BLaER1 treated with 17β-estradiol and CSF1 and Interleukin-3, amounts not matched to agents 10 nM and 100 nM (cell line): ENCODE results near the gene SLC38A2.
"Not testable (repeated sequence)": the region's sequence is repeated elsewhere in the genome, so short reads cannot be mapped to it uniquely, and the experiment has no call there.

Experiments used
- H3K27ac ChIP-seq, 11 experiments: shearing (Covaris generic); formaldehyde crosslinking; 2 replicates each; pipeline ENCODE4 v1.8.1; 2022
- H3K27me3 ChIP-seq, 11 experiments: shearing (Covaris generic); formaldehyde crosslinking; 2 replicates each; pipeline ENCODE4 v1.8.1; 2022
- H3K36me3 ChIP-seq, 11 experiments: shearing (Covaris generic); formaldehyde crosslinking; 2 replicates each; pipeline ENCODE4 v1.8.1; 2022
- H3K4me1 ChIP-seq, 10 experiments: shearing (Covaris generic); formaldehyde crosslinking; 2 replicates each; pipeline ENCODE4 v1.8.1; 2022
- H3K4me2 ChIP-seq, 11 experiments: shearing (Covaris generic); formaldehyde crosslinking; 2 replicates each; pipeline ENCODE4 v1.8.1; 2022
- H3K4me3 ChIP-seq, 10 experiments: shearing (Covaris generic); formaldehyde crosslinking; 2 replicates each; pipeline ENCODE4 v1.8.1; 2022
- H3K9ac ChIP-seq, 11 experiments: shearing (Covaris generic); formaldehyde crosslinking; 2 replicates each; pipeline ENCODE4 v1.8.1; 2022
- H3K9me3 ChIP-seq, 11 experiments: shearing (Covaris generic); formaldehyde crosslinking; replicated peaks in 1 of 11; 2 replicates each; pipeline ENCODE4 v1.8.1; 2022
- H4K20me1 ChIP-seq, 11 experiments: shearing (Covaris generic); formaldehyde crosslinking; 2 replicates each; pipeline ENCODE4 v1.8.1; 2022
- Cebpa-rat ChIP-seq, 11 experiments: shearing (Covaris generic); IDR thresholded peaks; 2 replicates each; pipeline ENCODE4 v1.8.1; 2022

Gene SLC38A2

GRCh38 chr12:46343118-46343852 lies 29.3 kb downstream of the SLC38A2 start:
- no peaks in the 10 kb centered on the region for H3K4me1 ChIP-seq
- no peaks in the 10 kb centered on the region for H3K27me3 ChIP-seq
- no peaks in the 10 kb centered on the region for H3K36me3 ChIP-seq
- no peak overlapping the region for H3K27ac ChIP-seq
- H3K9ac ChIP-seq, result no peak overlapping the region
- no peak overlapping the region for H3K4me3 ChIP-seq
- H4K20me1 ChIP-seq, result no peaks in the 10 kb centered on the region
- H3K9me3 ChIP-seq, result peaks cover 0 to 7% (median 0%) of the 10 kb centered on the region in 11 experiments; a peak in 1 of 22 replicates
- TF ChIP-seq Cebpa-rat (IDR thresholded peaks at IDR 0.05), result no peak
- no peak overlapping the region for H3K4me2 ChIP-seq

- no peaks in the 10 kb centered on the region for H3K27me3 ChIP-seq
- no peak for TF ChIP-seq Cebpa-rat (IDR thresholded peaks at IDR 0.05)
- no peaks in the 10 kb centered on the region for H4K20me1 ChIP-seq
- H3K27ac ChIP-seq, result no peak overlapping the region
- H3K9me3 ChIP-seq, result peaks cover 0 to 7% (median 0%) of the 10 kb centered on the region in 11 experiments; a peak in 1 of 22 replicates
- H3K36me3 ChIP-seq, result no peaks in the 10 kb centered on the region
- H3K4me2 ChIP-seq, result no peak overlapping the region
- no peak overlapping the region for H3K4me3 ChIP-seq
- H3K4me1 ChIP-seq, result no peaks in the 10 kb centered on the region
- no peak overlapping the region for H3K9ac ChIP-seq
These were observed 30.0 kb downstream of the SLC38A2 start for GRCh38 chr12:46342562-46343033.

DNA sequence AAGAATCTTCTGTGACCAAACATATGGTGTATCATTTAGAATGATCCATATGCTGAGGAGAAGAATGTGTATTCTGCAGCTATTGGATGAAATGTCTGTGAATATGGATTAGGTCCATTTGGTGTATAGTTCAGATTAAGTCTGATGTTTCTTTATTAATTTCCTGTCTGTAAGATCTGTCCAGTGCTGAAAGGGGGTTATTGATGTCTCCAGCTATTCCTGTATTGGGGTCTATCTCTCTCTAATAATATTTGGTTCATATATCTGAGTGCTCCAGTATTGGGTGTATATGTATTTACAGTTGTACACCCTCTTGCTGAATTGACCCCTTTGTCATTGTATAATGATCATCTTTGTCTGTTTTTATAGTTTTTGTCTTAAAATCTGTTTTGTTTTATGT lies 33.5 kb downstream of the SLC38A2 start:
- Histone ChIP-seq H3K27me3 (no peaks in the 10 kb centered on the region), H3K9me3 (peaks cover 0 to 7% (median 0%) of the 10 kb centered on the region in 11 experiments; a peak in 2 of 22 replicates), H3K27ac (no peak overlapping the region), H3K4me3 (no peak overlapping the region), H3K4me1 (no peaks in the 10 kb centered on the region), H3K36me3 (no peaks in the 10 kb centered on the region), H3K9ac (no peak overlapping the region), H4K20me1 (no peaks in the 10 kb centered on the region), H3K4me2 (no peak overlapping the region)
- no peak for TF ChIP-seq Cebpa-rat (IDR thresholded peaks at IDR 0.05)

DNA sequence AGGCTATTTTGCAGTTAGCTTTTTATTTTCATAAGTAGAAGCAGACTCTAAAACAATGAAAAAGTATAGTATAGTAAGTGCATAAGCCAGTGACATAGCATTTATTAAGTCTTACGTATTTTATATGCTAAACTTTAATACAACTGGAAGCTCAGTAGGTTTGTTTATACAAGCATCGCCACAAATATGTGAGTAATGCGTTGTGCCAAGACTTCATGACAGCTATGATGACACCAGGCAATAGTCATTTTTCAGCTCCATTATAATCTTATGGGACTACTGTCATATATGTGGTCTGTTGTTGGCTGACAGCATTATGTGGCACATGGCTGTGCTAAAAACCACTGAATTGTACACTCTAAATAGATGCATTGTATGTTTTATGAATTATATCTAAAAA lies 40.3 kb downstream of the SLC38A2 start:
- Histone ChIP-seq H3K9me3 (peaks cover 20 to 47% (median 29%) of the 10 kb centered on the region in 11 experiments), H3K9ac (no peak overlapping the region), H3K4me3 (no peak overlapping the region), H4K20me1 (no peaks in the 10 kb centered on the region), H3K4me2 (no peak overlapping the region), H3K27ac (no peak overlapping the region), H3K4me1 (no peaks in the 10 kb centered on the region), H3K27me3 (no peaks in the 10 kb centered on the region), H3K36me3 (no peaks in the 10 kb centered on the region)
- TF ChIP-seq Cebpa-rat (IDR thresholded peaks at IDR 0.05), result no peak

GRCh38 chr12:46325075-46325474 lies 47.5 kb downstream of the SLC38A2 start:
- not testable (repeated sequence) for H3K4me2 ChIP-seq, H3K27me3 ChIP-seq, H3K27ac ChIP-seq, H3K4me1 ChIP-seq, H4K20me1 ChIP-seq, H3K4me3 ChIP-seq, H3K9ac ChIP-seq, H3K36me3 ChIP-seq
- peaks cover 32 to 53% (median 51%) of the 10 kb centered on the region in 11 experiments for H3K9me3 ChIP-seq

GRCh38 chr12:46320731-46321130 lies 51.8 kb downstream of the SLC38A2 start:
- H4K20me1 ChIP-seq, result no peaks in the 10 kb centered on the region
- no peak overlapping the region for H3K4me2 ChIP-seq
- TF ChIP-seq Cebpa-rat (IDR thresholded peaks at IDR 0.05), result no peak
- H3K4me3 ChIP-seq, result no peak overlapping the region
- no peaks in the 10 kb centered on the region for H3K27me3 ChIP-seq
- H3K27ac ChIP-seq, result no peak overlapping the region
- no peak overlapping the region for H3K9ac ChIP-seq
- H3K4me1 ChIP-seq, result no peaks in the 10 kb centered on the region
- H3K9me3 ChIP-seq, result peaks cover 19 to 38% (median 27%) of the 10 kb centered on the region in 11 experiments
- H3K36me3 ChIP-seq, result no peaks in the 10 kb centered on the region

DNA sequence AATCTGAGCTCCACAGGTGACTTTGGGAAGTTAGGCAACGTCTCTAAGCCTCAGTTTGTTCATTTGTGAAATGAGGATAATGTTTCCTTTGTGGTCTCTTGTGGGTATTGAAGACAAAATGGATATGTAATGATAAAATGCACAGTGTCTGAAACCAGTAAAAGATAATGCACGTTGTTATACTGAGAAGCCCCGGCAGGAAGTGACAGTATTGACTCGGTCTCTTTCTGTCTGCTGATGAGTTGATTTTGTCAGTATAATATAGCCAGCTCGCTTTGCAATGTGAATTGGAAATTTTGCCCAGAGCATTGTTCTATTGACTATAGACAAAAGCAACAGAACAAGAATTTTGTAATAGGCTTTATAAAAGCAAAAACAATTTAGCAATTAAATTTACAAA lies 54.5 kb downstream of the SLC38A2 start:
- TF ChIP-seq Cebpa-rat (IDR thresholded peaks at IDR 0.05), result no peak
- H3K9ac ChIP-seq, result no peak overlapping the region
- H3K4me2 ChIP-seq, result no peak overlapping the region
- no peaks in the 10 kb centered on the region for H3K27me3 ChIP-seq
- no peak overlapping the region for H3K27ac ChIP-seq
- H3K4me1 ChIP-seq, result no peaks in the 10 kb centered on the region
- peaks cover 1 to 29% (median 11%) of the 10 kb centered on the region in 11 experiments; a peak in 20 of 22 replicates for H3K9me3 ChIP-seq
- no peaks in the 10 kb centered on the region for H4K20me1 ChIP-seq
- no peak overlapping the region for H3K4me3 ChIP-seq
- no peaks in the 10 kb centered on the region for H3K36me3 ChIP-seq
